Stimulated activated CD4-positive, alpha-beta T cell treated with anti-CD3 and anti-CD28 coated beads, TNF-alpha, amount 100 ng/mL, for 4 hours (primary cell): ENCODE results near the gene GRAMD1A.
A peak's percentile ranks its signal among the peaks of the same experiment; 100 is the strongest.
"Not testable (repeated sequence)": the region's sequence is repeated elsewhere in the genome, so short reads cannot be mapped to it uniquely, and the experiment has no call there.

Experiments used
- DNase-seq, 3 experiments: peaks; one replicate each; pipeline ENCODE4 v3.0.0-alpha.2; 2020; ENCODE audit warnings: low read depth in 3 of 3

GRAMD1A gene

GRCh38 chr19:35019144-35019543 lies 19.0 kb downstream of the GRAMD1A start:
- DNase-seq, result no peak

GRCh38 chr19:35021016-35021415 lies 20.9 kb downstream of the GRAMD1A start:
- DNase-seq, result no peak

GRCh38 chr19:35021596-35021995 lies 21.5 kb downstream of the GRAMD1A start:
- DNase-seq, result no peak

GRCh38 chr19:35022460-35022859 lies 22.3 kb downstream of the GRAMD1A start:
- no peak for DNase-seq

- DNase-seq, result no peak
Measured at GRCh38 chr19:35023428-35023827, 23.3 kb downstream of the GRAMD1A start.

- no peak for DNase-seq
Measured at GRCh38 chr19:35024095-35024494, 24.0 kb downstream of the GRAMD1A start.

GRCh38 chr19:35025969-35026368 lies 25.8 kb downstream of the GRAMD1A start:
- DNase-seq, result no peak

- DNase-seq, result no peak
Measured at GRCh38 chr19:35026418-35026817, 26.3 kb downstream of the GRAMD1A start.

GRCh38 chr19:35027009-35027408 lies 26.9 kb downstream of the GRAMD1A start:
- DNase-seq, result no peak

GRCh38 chr19:35027851-35028599 lies 27.9 kb downstream of the GRAMD1A start:
- no peak for DNase-seq

- DNase-seq, result not testable (repeated sequence)
Measured at GRCh38 chr19:35028600-35028885, 28.4 kb downstream of the GRAMD1A start.

- not testable (repeated sequence) for DNase-seq
Measured at GRCh38 chr19:35029275-35029736, 29.2 kb downstream of the GRAMD1A start.

- DNase-seq, result no peak
Measured at GRCh38 chr19:35029737-35030256, 29.7 kb downstream of the GRAMD1A start.

- DNase-seq, result peak; percentile 34 to 62 (median 59)
Measured at GRCh38 chr19:35030257-35031071, 30.3 kb downstream of the GRAMD1A start, which contains the start of gene SCN1B. SCN1B (plus strand) TSS chr19:35030470; CDS start chr19:35030821, 351 bp downstream.

GRCh38 chr19:35031072-35031881 lies 31.2 kb downstream of the GRAMD1A start:
- no peak for DNase-seq

- DNase-seq, result no peak
Measured at GRCh38 chr19:35032356-35032865, 32.3 kb downstream of the GRAMD1A start.

GRCh38 chr19:35033067-35034004 lies 33.2 kb downstream of the GRAMD1A start:
- DNase-seq, result no peak

- no peak for DNase-seq
Measured at GRCh38 chr19:35034005-35034502, 33.9 kb downstream of the GRAMD1A start.

GRCh38 chr19:35034588-35035382 lies 34.7 kb downstream of the GRAMD1A start:
- DNase-seq, result no peak
